GM10266 (cell line): Measurements from ENCODE around the gene TFIP11.

ENCODE experiments used
- DNase-seq: peaks from one replicate; pipeline ENCODE4 v3.0.0; 2012; ENCODE audit errors: extremely low spot score
- TF ChIP-seq, protein P1 (sequence below): IDR thresholded peaks from 2 replicates; pipeline ENCODE4 v1.5.1; 2012; ENCODE audit warnings: mild to moderate bottlenecking, low read depth; ENCODE audit not compliant: control insufficient read depth, insufficient read depth; ENCODE audit errors: missing control alignments

The TFIP11 gene

DNA sequence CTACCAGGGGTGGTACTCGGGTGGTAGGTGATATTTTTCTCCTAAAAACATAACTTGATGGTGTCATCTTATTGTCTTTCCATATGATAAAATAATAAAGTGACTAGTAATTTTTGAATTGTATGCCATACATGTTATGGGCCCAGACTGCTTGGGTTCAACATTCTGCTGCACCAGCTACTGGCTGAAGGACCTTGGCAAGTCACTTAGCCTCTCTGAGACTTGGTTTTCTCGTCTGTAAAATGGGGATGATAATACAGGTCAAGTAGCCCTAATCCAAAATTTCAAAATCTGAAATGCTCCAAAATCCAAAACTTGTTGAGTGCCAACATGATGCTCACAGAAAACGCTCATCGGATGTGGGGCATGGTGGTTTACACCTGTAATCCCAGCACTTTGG, 35.6 kb upstream of the TFIP11 start:
- no peak for DNase-seq
- TF ChIP-seq, protein P1, sequence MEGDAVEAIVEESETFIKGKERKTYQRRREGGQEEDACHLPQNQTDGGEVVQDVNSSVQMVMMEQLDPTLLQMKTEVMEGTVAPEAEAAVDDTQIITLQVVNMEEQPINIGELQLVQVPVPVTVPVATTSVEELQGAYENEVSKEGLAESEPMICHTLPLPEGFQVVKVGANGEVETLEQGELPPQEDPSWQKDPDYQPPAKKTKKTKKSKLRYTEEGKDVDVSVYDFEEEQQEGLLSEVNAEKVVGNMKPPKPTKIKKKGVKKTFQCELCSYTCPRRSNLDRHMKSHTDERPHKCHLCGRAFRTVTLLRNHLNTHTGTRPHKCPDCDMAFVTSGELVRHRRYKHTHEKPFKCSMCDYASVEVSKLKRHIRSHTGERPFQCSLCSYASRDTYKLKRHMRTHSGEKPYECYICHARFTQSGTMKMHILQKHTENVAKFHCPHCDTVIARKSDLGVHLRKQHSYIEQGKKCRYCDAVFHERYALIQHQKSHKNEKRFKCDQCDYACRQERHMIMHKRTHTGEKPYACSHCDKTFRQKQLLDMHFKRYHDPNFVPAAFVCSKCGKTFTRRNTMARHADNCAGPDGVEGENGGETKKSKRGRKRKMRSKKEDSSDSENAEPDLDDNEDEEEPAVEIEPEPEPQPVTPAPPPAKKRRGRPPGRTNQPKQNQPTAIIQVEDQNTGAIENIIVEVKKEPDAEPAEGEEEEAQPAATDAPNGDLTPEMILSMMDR = no peak

DNA sequence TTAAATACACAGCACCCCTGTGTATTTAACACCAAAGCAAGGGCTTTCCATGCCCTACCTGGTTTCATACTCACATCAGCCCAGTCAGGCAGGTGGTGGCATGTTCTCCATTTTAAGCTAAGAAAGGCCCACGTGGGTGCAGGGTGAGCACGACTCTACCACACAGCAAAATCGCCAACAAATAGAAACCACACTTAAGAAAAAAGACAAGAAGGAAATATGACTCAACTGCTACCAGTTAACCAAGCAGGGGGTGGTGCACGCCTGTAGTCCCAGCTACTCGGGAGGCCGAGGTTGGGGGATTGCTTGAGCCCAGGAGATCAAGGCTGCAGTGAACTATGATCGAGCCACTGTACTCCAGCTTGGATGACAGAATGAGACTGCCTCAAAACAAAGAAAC, 35.2 kb upstream of the TFIP11 start:
- DNase-seq = no peak
- TF ChIP-seq, protein P1 = no peak

DNA sequence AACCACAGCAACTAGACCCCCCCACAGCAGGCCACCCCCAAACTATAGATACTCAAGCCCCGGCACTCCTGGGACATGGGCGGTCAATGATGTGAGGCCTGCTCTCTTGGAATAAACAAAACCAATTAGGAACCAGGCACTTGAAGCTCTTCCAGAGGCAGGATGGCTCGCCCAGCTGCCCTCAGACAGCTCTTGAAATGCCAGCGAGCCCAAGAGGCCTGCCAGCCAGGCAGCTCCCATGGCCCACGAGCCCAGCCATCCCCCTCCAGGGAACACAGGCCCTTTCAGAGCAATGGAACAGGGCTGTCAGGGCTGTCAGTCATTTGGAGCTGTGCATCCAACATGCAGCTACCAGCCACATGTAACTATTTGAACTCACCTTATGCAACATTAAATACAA, 34.0 kb upstream of the TFIP11 start:
- TF ChIP-seq, protein P1 = no peak
- DNase-seq = no peak

DNA sequence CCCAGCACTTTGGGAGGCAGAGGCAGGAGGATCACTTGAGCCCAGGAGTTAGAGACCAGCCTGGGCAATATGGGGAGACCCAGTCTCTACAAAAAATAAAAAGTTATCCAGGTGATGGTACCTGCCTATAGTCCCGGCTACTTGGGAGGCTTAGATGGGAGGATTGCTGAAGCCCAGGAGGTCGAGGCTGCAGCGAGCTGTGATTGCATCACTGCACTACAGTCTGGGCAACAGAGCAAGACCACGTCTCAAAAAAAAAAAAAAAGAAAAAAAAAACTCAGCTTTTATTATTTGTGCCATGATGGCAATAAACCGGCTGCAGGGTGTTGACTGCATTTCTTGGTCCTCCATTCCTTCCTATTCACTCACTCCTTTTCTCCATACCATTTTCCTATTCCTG, 33.6 kb upstream of the TFIP11 start:
- TF ChIP-seq, protein P1 = no peak
- no peak for DNase-seq

DNA sequence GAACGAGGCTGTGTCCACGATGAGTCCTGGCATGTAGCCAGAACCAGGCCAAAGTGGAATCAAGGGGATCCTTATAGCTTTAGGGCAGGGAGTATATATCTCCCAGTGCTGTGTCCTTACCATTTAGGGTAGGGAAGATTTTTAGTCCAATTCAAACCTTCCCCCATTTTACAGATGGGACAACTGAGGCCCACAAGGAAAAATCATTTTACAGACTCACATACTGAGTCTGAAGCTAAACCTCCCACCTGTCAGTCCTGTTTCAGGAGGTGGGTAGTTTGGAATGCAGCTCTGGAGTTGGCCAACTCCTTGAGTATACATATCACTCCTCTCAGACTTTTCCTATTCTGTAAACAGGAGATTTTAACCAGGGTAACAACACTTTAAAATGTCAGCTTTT, 33.1 kb upstream of the TFIP11 start:
- no peak for DNase-seq
- TF ChIP-seq, protein P1 = no peak

DNA sequence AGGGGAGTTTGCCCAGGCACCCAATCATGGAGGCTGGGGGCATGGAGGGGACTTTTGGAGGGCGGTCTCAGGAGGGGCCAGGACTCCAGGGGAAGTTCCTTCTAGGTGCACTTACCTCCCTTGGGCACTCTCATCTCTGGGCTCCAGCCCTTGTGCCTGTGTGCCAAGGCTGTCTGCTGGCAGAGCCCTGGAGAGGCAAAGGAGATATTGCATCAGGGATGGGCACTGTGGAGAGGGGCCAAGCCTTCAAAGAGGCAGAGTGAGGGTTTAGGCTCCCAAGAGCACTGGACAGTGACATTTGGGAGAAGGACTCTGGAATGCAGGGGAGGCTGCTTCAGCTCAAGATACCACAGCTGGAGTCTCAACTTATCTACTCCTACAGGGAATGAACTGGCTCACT, 32.2 kb upstream of the TFIP11 start:
- no peak for DNase-seq
- TF ChIP-seq, protein P1 = no peak

DNA sequence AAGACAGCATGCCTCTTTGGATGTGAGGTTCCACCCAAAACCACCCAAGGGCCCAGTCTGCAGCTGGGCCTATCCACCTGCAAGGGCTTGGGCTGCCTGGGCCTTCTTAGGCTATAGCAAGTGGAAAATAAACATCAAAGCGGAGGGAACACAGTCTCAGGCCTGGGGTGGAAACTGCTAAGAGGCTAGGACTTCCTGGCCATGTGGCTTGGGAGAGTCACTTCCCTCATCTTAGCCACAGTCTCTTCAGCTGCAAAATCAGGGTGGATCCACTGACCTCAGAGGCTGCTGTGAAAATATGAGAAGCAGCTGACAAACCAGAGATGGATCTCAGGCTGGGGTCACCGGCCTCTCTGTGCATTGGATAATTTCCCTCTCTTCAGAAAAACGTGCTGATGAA, 30.6 kb upstream of the TFIP11 start:
- TF ChIP-seq, protein P1 = no peak
- peak; percentile 45 for DNase-seq
